GM19043 (cell line): Measurements from ENCODE around the gene SLC38A3.
"Not testable (repeated sequence)": the region's sequence is repeated elsewhere in the genome, so short reads cannot be mapped to it uniquely, and the experiment has no call there.

Source experiments
- ATAC-seq: cut with Tn5 transposase; IDR thresholded peaks from one replicate; pipeline ENCODE4 v1.9.1; 2021; ENCODE audit warnings: low read depth; ENCODE audit not compliant: unreplicated experiment

SLC38A3 gene

GRCh38 chr3:50245251-50245745 is 40.2 kb downstream of the SLC38A3 start:
- no peak for ATAC-seq

GRCh38 chr3:50245831-50246516 is 40.9 kb downstream of the SLC38A3 start:
- peak; percentile 68 for ATAC-seq

- ATAC-seq: peak; percentile 52
Observed at GRCh38 chr3:50246517-50246954, 41.5 kb downstream of the SLC38A3 start.

- ATAC-seq: no peak
Observed at GRCh38 chr3:50248387-50248786, 43.3 kb downstream of the SLC38A3 start.

- no peak for ATAC-seq
Observed at GRCh38 chr3:50249457-50249856, 44.4 kb downstream of the SLC38A3 start.

GRCh38 chr3:50250514-50250913 is 45.4 kb downstream of the SLC38A3 start:
- ATAC-seq: no peak

- ATAC-seq: no peak
Observed at GRCh38 chr3:50251220-50251619, 46.1 kb downstream of the SLC38A3 start.

- no peak for ATAC-seq
Observed at GRCh38 chr3:50254577-50255250, 49.6 kb downstream of the SLC38A3 start.

- ATAC-seq: no peak
Observed at GRCh38 chr3:50255251-50255615, 50.2 kb downstream of the SLC38A3 start.

GRCh38 chr3:50256978-50257890 is 52.2 kb downstream of the SLC38A3 start:
- no peak for ATAC-seq

- ATAC-seq: no peak
Observed at GRCh38 chr3:50258029-50258680, 53.1 kb downstream of the SLC38A3 start.

GRCh38 chr3:50258979-50259378 is 53.9 kb downstream of the SLC38A3 start:
- ATAC-seq: no peak

- peak; percentile 15 for ATAC-seq
Observed at GRCh38 chr3:50259432-50260026, 54.5 kb downstream of the SLC38A3 start.

- ATAC-seq: peak; percentile 86
Observed at GRCh38 chr3:50260027-50260941, 55.2 kb downstream of the SLC38A3 start.

GRCh38 chr3:50260942-50261441 is 55.9 kb downstream of the SLC38A3 start:
- ATAC-seq: no peak

GRCh38 chr3:50261505-50261904 is 56.4 kb downstream of the SLC38A3 start:
- ATAC-seq: no peak

- not testable (repeated sequence) for ATAC-seq
Observed at GRCh38 chr3:50262200-50262599, 57.1 kb downstream of the SLC38A3 start.

GRCh38 chr3:50262778-50263177 is 57.7 kb downstream of the SLC38A3 start:
- no peak for ATAC-seq
